Measurements from ENCODE around the gene TUT4. TPM values are rescaled to one million over a fixed set of nuclear protein-coding genes. Genes with fewer than 3 reads are reported as not detected.

Gene TUT4
- polyA plus RNA-seq, 3 donors: 4.3 to 24.2 (median 7.6) TPM

GRCh38 chr1:52469108-52469507 is 83.8 kb downstream of the TUT4 start:
- WGBS (ENCODE audit: insufficient coverage): no CpG with 5 or more reads among the region's 2 CpGs
- no peak overlapping the region for H3K9ac ChIP-seq (ENCODE audit: insufficient read depth, low read length, poor library complexity, severe bottlenecking)
- peaks cover 8 to 10% of the 10 kb centered on the region in 2 donors for H3K36me3 ChIP-seq (replicated peaks in 1 of 2; ENCODE audit: control insufficient read depth in 1 of 2, insufficient read depth in 2 of 2, low read length in 2 of 2)
- intact Hi-C loops (cut with micrococcal nuclease): no loop called here
- H3K4me2 ChIP-seq (replicated peaks; ENCODE audit: extremely low read depth, low read length, poor library complexity, severe bottlenecking): no peak overlapping the region
- H3K9me3 ChIP-seq (replicated peaks in 1 of 2; ENCODE audit: control insufficient read depth in 1 of 2, insufficient read depth in 1 of 2, low read length in 2 of 2): no peaks in the 10 kb centered on the region
- no peaks in the 10 kb centered on the region for H3K79me2 ChIP-seq (ENCODE audit: insufficient read depth, low read length)
- Mint-ChIP-seq H3K9me3 (no peaks in the 10 kb centered on the region), H3K27ac (no peak overlapping the region), H3K4me1 (no peaks in the 10 kb centered on the region), H3K36me3 (peaks cover 18 to 28% of the 10 kb centered on the region in 2 donors), H3K27me3 (ENCODE audit: low read depth in 3 of 3) (no peaks in the 10 kb centered on the region), H3K4me3 (no peak overlapping the region)
- no peaks in the 10 kb centered on the region for H4K20me1 ChIP-seq (ENCODE audit: insufficient read depth, low read length)
- H3K27me3 ChIP-seq (ENCODE audit: control insufficient read depth in 2 of 2, insufficient read depth in 2 of 2, low read length in 2 of 2): no peaks in the 10 kb centered on the region
- H3K4me1 ChIP-seq (ENCODE audit: control insufficient read depth in 1 of 2, insufficient read depth in 2 of 2, low read length in 2 of 2): no peaks in the 10 kb centered on the region
- no peak for DNase-seq
- H2AFZ ChIP-seq (ENCODE audit: insufficient read depth, low read depth, low read length, poor library complexity, severe bottlenecking): no peak overlapping the region
- no peak overlapping the region for H3K27ac ChIP-seq (ENCODE audit: low read depth in 1 of 2, low read length in 2 of 2)
- H3K4me3 ChIP-seq (replicated peaks in 1 of 3; ENCODE audit: low read depth in 2 of 3, low read length in 3 of 3): no peak overlapping the region
- no peak for TF ChIP-seq CTCF (IDR thresholded peaks at IDR 0.05)

GRCh38 chr1:52463891-52464290 is 89.0 kb downstream of the TUT4 start:
- H3K4me1 ChIP-seq (ENCODE audit: control insufficient read depth in 1 of 2, insufficient read depth in 2 of 2, low read length in 2 of 2): no peaks in the 10 kb centered on the region
- TF ChIP-seq CTCF (IDR thresholded peaks at IDR 0.05): no peak
- H4K20me1 ChIP-seq (ENCODE audit: insufficient read depth, low read length): no peaks in the 10 kb centered on the region
- H3K4me2 ChIP-seq (replicated peaks; ENCODE audit: extremely low read depth, low read length, poor library complexity, severe bottlenecking): no peak overlapping the region
- no peaks in the 10 kb centered on the region for H3K27me3 ChIP-seq (ENCODE audit: control insufficient read depth in 2 of 2, insufficient read depth in 2 of 2, low read length in 2 of 2)
- H3K4me3 Mint-ChIP-seq: no peak overlapping the region
- H3K79me2 ChIP-seq (ENCODE audit: insufficient read depth, low read length): no peaks in the 10 kb centered on the region
- no peak overlapping the region for H3K4me3 ChIP-seq (replicated peaks in 1 of 3; ENCODE audit: low read depth in 2 of 3, low read length in 3 of 3)
- no peak for DNase-seq
- no peaks in the 10 kb centered on the region for H3K9me3 ChIP-seq (replicated peaks in 1 of 2; ENCODE audit: control insufficient read depth in 1 of 2, insufficient read depth in 1 of 2, low read length in 2 of 2)
- no peaks in the 10 kb centered on the region for H3K4me1 Mint-ChIP-seq
- intact Hi-C loops (cut with micrococcal nuclease): no loop called here
- H3K9me3 Mint-ChIP-seq: no peaks in the 10 kb centered on the region
- H3K9ac ChIP-seq (ENCODE audit: insufficient read depth, low read length, poor library complexity, severe bottlenecking): no peak overlapping the region
- no peaks in the 10 kb centered on the region for H3K27me3 Mint-ChIP-seq (ENCODE audit: low read depth in 3 of 3)
- H2AFZ ChIP-seq (ENCODE audit: insufficient read depth, low read depth, low read length, poor library complexity, severe bottlenecking): no peak overlapping the region
- H3K27ac ChIP-seq (ENCODE audit: low read depth in 1 of 2, low read length in 2 of 2): no peak overlapping the region
- H3K36me3 Mint-ChIP-seq: peaks cover 9 to 20% of the 10 kb centered on the region in 2 donors
- H3K36me3 ChIP-seq (replicated peaks in 1 of 2; ENCODE audit: control insufficient read depth in 1 of 2, insufficient read depth in 2 of 2, low read length in 2 of 2): peaks cover 7 to 11% of the 10 kb centered on the region in 2 donors
- WGBS (ENCODE audit: insufficient coverage): 100% methylated on average over 1 of the region's 5 CpGs
- H3K27ac Mint-ChIP-seq: no peak overlapping the region

Measured in CD14-positive monocyte (primary cell).